Parathyroid adenoma (tissue), 2 donors: ENCODE measurements around the gene PCCB.

ENCODE experiments used
- H2AFZ ChIP-seq: fragments of 300-600 bp; sonication (generic); one replicate; pipeline ENCODE4 v1.7.0; 2017; ENCODE audit warnings: antibody characterized with exemption, mild to moderate bottlenecking
- H3K27ac ChIP-seq: fragments of 300-600 bp; sonication (generic); one replicate; pipeline ENCODE4 v1.7.0; 2017
- H3K27me3 ChIP-seq: fragments of 300-600 bp; sonication (generic); one replicate; pipeline ENCODE4 v1.7.0; 2017; ENCODE audit warnings: low read length; ENCODE audit not compliant: control insufficient read depth, insufficient read depth
- H3K36me3 ChIP-seq: fragments of 300-600 bp; sonication (generic); one replicate; pipeline ENCODE4 v1.7.0; 2017; ENCODE audit warnings: low read length; ENCODE audit not compliant: control insufficient read depth, insufficient read depth
- H3K4me1 ChIP-seq: fragments of 300-600 bp; sonication (generic); one replicate; pipeline ENCODE4 v1.7.0; 2017; ENCODE audit warnings: control low read depth
- H3K4me2 ChIP-seq: fragments of 300-600 bp; sonication (generic); one replicate; pipeline ENCODE4 v1.7.0; 2017; ENCODE audit warnings: low read length
- H3K4me3 ChIP-seq: fragments of 300-600 bp; sonication (generic); one replicate; pipeline ENCODE4 v1.7.0; 2017; ENCODE audit warnings: low read depth, low read length
- H3K79me2 ChIP-seq: fragments of 300-600 bp; sonication (generic); one replicate; pipeline ENCODE4 v1.7.0; 2017; ENCODE audit warnings: control low read depth
- H3K9ac ChIP-seq: fragments of 300-600 bp; sonication (generic); one replicate; pipeline ENCODE4 v1.7.0; 2017; ENCODE audit warnings: mild to moderate bottlenecking
- H3K9me3 ChIP-seq: fragments of 300-600 bp; sonication (generic); one replicate; pipeline ENCODE4 v1.7.0; 2017; ENCODE audit warnings: low read length; ENCODE audit not compliant: control insufficient read depth
- TF ChIP-seq, protein P1 (sequence below): fragments of 300-600 bp; sonication (generic); IDR thresholded peaks from one replicate; pipeline ENCODE4 v1.7.0; 2017; ENCODE audit warnings: antibody characterized with exemption, mild to moderate bottlenecking
- donor health status: primary hyperparathyroidism.

The PCCB gene

DNA sequence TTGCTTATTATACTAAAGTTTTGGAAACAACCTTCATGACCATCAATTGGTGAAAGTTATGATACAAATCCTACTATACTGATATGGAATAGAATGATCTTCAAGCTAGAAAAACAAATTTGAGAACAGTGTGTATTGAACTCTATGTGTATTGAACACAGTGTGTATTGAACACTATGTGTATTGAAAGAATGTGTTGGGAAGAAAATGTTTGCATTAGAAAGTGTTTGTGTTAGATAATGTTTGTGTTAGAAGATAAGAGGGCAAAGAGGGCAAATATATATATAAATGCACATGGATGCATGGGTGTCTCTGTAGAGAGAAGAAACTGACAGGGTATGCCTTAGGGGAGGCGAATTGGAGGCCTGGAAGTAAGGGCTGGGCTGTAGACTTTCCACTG lies 42.4 kb downstream of the PCCB start:
- Histone ChIP-seq H3K9ac (no peak overlapping the region), H2AFZ (no peak overlapping the region), H3K4me1 (no peaks in the 10 kb centered on the region), H3K4me3 (no peak overlapping the region), H3K9me3 (no peaks in the 10 kb centered on the region), H3K79me2 (no peaks in the 10 kb centered on the region), H3K27me3 (no peaks in the 10 kb centered on the region), H3K36me3 (no peaks in the 10 kb centered on the region), H3K4me2 (no peak overlapping the region), H3K27ac (no peak overlapping the region)
- TF ChIP-seq, protein P1, sequence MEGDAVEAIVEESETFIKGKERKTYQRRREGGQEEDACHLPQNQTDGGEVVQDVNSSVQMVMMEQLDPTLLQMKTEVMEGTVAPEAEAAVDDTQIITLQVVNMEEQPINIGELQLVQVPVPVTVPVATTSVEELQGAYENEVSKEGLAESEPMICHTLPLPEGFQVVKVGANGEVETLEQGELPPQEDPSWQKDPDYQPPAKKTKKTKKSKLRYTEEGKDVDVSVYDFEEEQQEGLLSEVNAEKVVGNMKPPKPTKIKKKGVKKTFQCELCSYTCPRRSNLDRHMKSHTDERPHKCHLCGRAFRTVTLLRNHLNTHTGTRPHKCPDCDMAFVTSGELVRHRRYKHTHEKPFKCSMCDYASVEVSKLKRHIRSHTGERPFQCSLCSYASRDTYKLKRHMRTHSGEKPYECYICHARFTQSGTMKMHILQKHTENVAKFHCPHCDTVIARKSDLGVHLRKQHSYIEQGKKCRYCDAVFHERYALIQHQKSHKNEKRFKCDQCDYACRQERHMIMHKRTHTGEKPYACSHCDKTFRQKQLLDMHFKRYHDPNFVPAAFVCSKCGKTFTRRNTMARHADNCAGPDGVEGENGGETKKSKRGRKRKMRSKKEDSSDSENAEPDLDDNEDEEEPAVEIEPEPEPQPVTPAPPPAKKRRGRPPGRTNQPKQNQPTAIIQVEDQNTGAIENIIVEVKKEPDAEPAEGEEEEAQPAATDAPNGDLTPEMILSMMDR, result no peak

DNA sequence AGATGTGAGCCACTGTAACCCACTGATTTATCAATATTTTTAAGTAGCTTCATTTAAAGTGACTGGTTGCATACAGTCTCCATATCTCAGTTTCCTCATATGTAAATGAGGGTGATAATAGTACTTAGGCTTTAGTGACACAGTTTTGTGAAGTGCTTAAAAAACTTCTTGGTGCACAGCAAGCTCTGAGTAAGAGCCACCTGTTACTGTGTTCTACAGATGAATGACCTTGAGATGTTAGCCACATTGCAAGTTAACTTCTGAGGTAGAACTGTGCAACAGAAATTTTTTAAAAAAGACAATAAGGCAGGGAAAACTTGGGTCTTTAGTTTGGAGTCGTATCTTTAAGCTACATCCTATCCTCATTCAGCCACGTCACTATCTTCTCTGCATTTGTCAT lies 43.1 kb downstream of the PCCB start:
- no peaks in the 10 kb centered on the region for H3K4me1 ChIP-seq
- no peak overlapping the region for H3K4me2 ChIP-seq
- no peaks in the 10 kb centered on the region for H3K27me3 ChIP-seq
- TF ChIP-seq, protein P1, result no peak
- no peak overlapping the region for H3K27ac ChIP-seq
- no peak overlapping the region for H3K4me3 ChIP-seq
- H3K9ac ChIP-seq, result no peak overlapping the region
- no peaks in the 10 kb centered on the region for H3K36me3 ChIP-seq
- no peaks in the 10 kb centered on the region for H3K79me2 ChIP-seq
- no peak overlapping the region for H2AFZ ChIP-seq
- H3K9me3 ChIP-seq, result no peaks in the 10 kb centered on the region

DNA sequence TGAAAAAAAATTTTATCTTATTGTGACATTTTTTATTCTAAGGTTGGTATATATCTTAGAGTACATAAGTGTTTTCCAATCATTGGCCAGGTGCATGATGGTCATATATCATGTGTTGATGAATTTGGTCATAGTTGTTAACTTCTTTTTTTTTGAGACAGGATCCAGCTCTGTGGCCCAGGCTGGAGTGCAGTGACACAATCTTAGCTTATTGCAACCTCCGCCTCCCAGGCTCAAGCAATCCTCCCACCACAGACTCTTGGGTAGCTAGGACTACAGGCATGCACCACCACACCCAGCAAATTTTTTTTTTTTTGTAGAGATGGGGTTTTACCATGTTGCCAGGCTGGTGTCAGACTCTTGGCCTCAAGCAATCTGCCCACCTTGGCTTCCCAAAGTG lies 44.0 kb downstream of the PCCB start:
- TF ChIP-seq, protein P1, result no peak
- no peak overlapping the region for H2AFZ ChIP-seq
- H3K27me3 ChIP-seq, result no peaks in the 10 kb centered on the region
- H3K4me1 ChIP-seq, result no peaks in the 10 kb centered on the region
- no peak overlapping the region for H3K4me2 ChIP-seq
- no peak overlapping the region for H3K4me3 ChIP-seq
- no peak overlapping the region for H3K27ac ChIP-seq
- no peaks in the 10 kb centered on the region for H3K9me3 ChIP-seq
- H3K36me3 ChIP-seq, result no peaks in the 10 kb centered on the region
- H3K79me2 ChIP-seq, result no peaks in the 10 kb centered on the region
- no peak overlapping the region for H3K9ac ChIP-seq

DNA sequence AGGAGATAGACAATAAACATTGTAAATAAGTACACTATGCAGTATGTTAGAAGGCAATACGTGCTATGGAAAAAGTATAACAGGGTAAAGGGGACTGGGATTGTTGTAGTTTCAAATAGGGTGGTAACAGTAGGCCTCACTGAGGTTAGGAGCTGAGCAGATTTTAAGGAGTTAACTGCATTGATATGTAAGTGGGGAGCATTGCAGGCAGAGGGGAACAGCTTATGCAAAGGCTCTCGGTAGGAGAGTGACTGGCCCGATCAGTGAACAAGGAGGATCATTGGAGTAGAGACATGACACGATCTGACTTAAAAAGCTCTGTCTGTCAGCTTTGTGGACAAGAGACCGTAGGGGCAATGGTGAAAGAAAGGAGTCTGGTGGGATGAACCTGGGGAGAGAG lies 46.8 kb downstream of the PCCB start:
- Histone ChIP-seq H2AFZ (no peak overlapping the region), H3K4me1 (no peaks in the 10 kb centered on the region), H3K27ac (no peak overlapping the region), H3K27me3 (no peaks in the 10 kb centered on the region), H3K36me3 (no peaks in the 10 kb centered on the region), H3K4me3 (no peak overlapping the region), H3K9me3 (no peaks in the 10 kb centered on the region), H3K9ac (no peak overlapping the region), H3K79me2 (no peaks in the 10 kb centered on the region), H3K4me2 (no peak overlapping the region)
- TF ChIP-seq, protein P1, result no peak

DNA sequence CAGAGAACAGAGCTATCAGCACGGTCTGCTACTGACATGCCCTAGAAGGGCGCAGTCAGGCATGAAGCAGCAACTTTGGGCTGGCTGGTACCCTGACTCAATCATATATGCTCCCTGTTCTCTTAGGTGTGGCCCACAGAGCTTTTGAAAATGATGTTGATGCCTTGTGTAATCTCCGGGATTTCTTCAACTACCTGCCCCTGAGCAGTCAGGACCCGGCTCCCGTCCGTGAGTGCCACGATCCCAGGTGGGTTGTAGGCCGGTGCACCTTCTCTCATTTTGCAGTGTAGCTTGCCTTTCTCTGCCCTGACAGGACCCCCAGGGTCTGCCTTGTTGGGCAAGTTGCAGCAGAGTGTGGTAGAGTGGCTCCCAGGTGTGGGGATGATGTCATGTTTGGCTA lies 47.7 kb downstream of the PCCB start:
- H3K27me3 ChIP-seq, result no peaks in the 10 kb centered on the region
- H3K9me3 ChIP-seq, result no peaks in the 10 kb centered on the region
- H3K4me2 ChIP-seq, result no peak overlapping the region
- no peak overlapping the region for H3K27ac ChIP-seq
- no peak overlapping the region for H2AFZ ChIP-seq
- no peaks in the 10 kb centered on the region for H3K79me2 ChIP-seq
- H3K4me3 ChIP-seq, result no peak overlapping the region
- TF ChIP-seq, protein P1, result no peak
- no peaks in the 10 kb centered on the region for H3K4me1 ChIP-seq
- no peaks in the 10 kb centered on the region for H3K36me3 ChIP-seq
- no peak overlapping the region for H3K9ac ChIP-seq
